Hepatocyte (in vitro differentiated cells): ENCODE data around the gene STMN3. TPM values are rescaled to one million over a fixed set of nuclear protein-coding genes. Genes with fewer than 3 reads are reported as not detected.
"Not testable (repeated sequence)": the region's sequence is repeated elsewhere in the genome, so short reads cannot be mapped to it uniquely, and the experiment has no call there.

Source experiments
- DNase-seq: peaks from one replicate; pipeline ENCODE4 v3.0.0-alpha.2; 2016; ENCODE audit warnings: low spot score
- H2AFZ ChIP-seq: fragments of 200-600 bp; sonication (generic); 2 replicates; pipeline ENCODE4 v1.6.0; 2016; ENCODE audit warnings: antibody characterized with exemption, mild to moderate bottlenecking
- H3K27ac ChIP-seq: fragments of 200-600 bp; sonication (generic); 2 replicates; pipeline ENCODE4 v1.5.1; 2016; ENCODE audit warnings: mild to moderate bottlenecking
- H3K27me3 ChIP-seq: fragments of 200-600 bp; sonication (generic); 2 replicates; pipeline ENCODE4 v1.6.1; 2016
- H3K36me3 ChIP-seq: fragments of 200-600 bp; sonication (generic); replicated peaks from 2 replicates; pipeline ENCODE4 v1.5.1; 2016; ENCODE audit warnings: low read depth; ENCODE audit not compliant: insufficient read depth
- H3K4me1 ChIP-seq: fragments of 200-600 bp; sonication (generic); 2 replicates; pipeline ENCODE4 v1.5.1; 2016; ENCODE audit warnings: mild to moderate bottlenecking, moderate library complexity; ENCODE audit not compliant: insufficient read depth
- H3K4me2 ChIP-seq: fragments of 200-600 bp; sonication (generic); 2 replicates; pipeline ENCODE4 v1.6.0; 2016
- H3K4me3 ChIP-seq: fragments of 200-600 bp; sonication (generic); 2 replicates; pipeline ENCODE4 v1.5.1; 2016; ENCODE audit warnings: mild to moderate bottlenecking
- H3K79me2 ChIP-seq: fragments of 200-600 bp; sonication (generic); 2 replicates; pipeline ENCODE4 v1.6.0; 2017; ENCODE audit warnings: mild to moderate bottlenecking
- H3K9me2 ChIP-seq: fragments of 200-600 bp; sonication (generic); replicated peaks from 2 replicates; pipeline ENCODE4 v1.6.0; 2017; ENCODE audit warnings: mild to moderate bottlenecking; ENCODE audit not compliant: insufficient read depth
- H3K9me3 ChIP-seq: fragments of 200-600 bp; sonication (generic); 2 replicates; pipeline ENCODE4 v1.5.1; 2016; ENCODE audit warnings: low read depth, mild to moderate bottlenecking
- H4K20me1 ChIP-seq: fragments of 200-600 bp; sonication (generic); 2 replicates; pipeline ENCODE4 v1.6.0; 2016; ENCODE audit warnings: mild to moderate bottlenecking; ENCODE audit not compliant: insufficient read depth, poor library complexity, severe bottlenecking
- EZH2 ChIP-seq: fragments of 200-600 bp; sonication (generic); IDR thresholded peaks from 2 replicates; pipeline ENCODE4 v1.6.1; 2016; ENCODE audit warnings: antibody characterized with exemption, mild to moderate bottlenecking, borderline replicate concordance
- EZH2phosphoT487 ChIP-seq: fragments of 200-600 bp; sonication (generic); IDR thresholded peaks from one replicate; pipeline ENCODE4 v1.6.1; 2018; ENCODE audit warnings: antibody characterized with exemption, mild to moderate bottlenecking, low read depth, moderate library complexity; ENCODE audit not compliant: unreplicated experiment, severe bottlenecking
- WGBS: methylation state at CpG from one replicate; pipeline ENCODE4 v1.1.6; 2016; ENCODE audit warnings: low lambda C conversion rate; ENCODE audit errors: missing lambda C conversion rate; 5-methylcytosine and 5-hydroxymethylcytosine counted together
- polyA plus RNA-seq: library from polyadenylated mRNA; unstranded; fragments of >200 nt; fragmentation: Nextera tagmentation; extraction: Ambion mirVana; gene quantifications from 2 replicates; pipeline ENCODE4 v1.2.1, GENCODE V29; 2016
- total RNA-seq: library from RNA; depleted of rRNA; stranded (reverse); fragments of >200 nt; gene quantifications from 2 replicates; pipeline ENCODE4 v1.2.3, GENCODE V29; 2014
- TF ChIP-seq, protein P1 (sequence below): fragments of 200-600 bp; sonication (generic); IDR thresholded peaks from 2 replicates; pipeline ENCODE4 v1.5.1; 2016; ENCODE audit warnings: antibody characterized with exemption, mild to moderate bottlenecking; ENCODE audit not compliant: poor library complexity

Gene STMN3
- total and polyA plus RNA-seq, 2 experiments from 2014 or later: 14.4 to 18.2 TPM

DNA sequence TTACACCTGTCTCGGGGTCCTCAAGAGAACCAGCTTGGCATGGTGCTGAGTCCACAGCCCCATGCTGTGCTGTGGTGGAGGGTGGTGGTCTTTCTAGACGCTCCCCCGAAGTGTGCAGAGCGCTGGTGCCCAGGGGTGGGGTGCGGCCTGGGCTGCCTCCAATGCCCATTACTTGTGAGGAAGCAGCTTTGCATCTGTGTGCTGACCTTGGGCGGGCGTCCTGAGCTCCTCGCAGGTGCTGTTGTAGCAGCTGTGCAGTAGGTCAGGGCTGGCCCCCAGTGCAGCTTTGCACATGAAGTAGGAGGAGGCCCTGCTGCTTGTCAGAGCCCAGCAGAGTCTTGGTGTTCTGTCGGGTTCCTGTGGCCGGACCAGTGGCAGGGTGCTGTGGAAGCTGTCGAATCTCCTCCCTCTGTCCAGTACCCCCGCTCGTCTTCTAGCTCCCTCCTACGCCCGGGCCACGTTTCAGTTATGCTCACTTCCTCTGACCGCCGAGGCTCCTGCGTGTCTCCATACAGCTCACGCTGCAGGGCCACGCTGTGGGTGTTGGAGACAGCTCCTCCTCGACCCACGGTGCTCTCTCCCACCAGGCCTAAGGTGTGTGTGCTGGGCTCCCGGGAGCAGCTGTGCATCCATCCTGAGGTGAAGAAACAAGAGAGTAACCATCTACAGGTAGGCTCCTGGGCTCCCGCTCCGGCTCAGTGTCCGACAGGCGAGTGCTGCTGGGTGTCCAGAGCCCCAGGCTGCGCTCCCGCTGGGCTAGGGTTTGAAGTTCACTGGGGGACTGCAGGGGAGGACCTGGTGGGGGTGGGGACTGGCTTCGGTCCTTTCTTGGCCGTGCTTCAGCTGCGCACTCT, 9.0 kb upstream of the STMN3 start:
- Histone ChIP-seq H3K27ac (no peak overlapping the region), H3K9me2 (no peaks in the 10 kb centered on the region), H3K79me2 (peaks cover 10% of the 10 kb centered on the region), H3K4me1 (peaks cover 7% of the 10 kb centered on the region), H2AFZ (no peak overlapping the region), H3K36me3 (no peaks in the 10 kb centered on the region), H3K4me2 (no peak overlapping the region), H3K27me3 (no peaks in the 10 kb centered on the region), H3K4me3 (no peak overlapping the region), H3K9me3 (no peaks in the 10 kb centered on the region), H4K20me1 (no peaks in the 10 kb centered on the region)
- no peak for DNase-seq
- 94% methylated on average over 33 of the region's 33 CpGs for WGBS
- TF ChIP-seq, protein P1, sequence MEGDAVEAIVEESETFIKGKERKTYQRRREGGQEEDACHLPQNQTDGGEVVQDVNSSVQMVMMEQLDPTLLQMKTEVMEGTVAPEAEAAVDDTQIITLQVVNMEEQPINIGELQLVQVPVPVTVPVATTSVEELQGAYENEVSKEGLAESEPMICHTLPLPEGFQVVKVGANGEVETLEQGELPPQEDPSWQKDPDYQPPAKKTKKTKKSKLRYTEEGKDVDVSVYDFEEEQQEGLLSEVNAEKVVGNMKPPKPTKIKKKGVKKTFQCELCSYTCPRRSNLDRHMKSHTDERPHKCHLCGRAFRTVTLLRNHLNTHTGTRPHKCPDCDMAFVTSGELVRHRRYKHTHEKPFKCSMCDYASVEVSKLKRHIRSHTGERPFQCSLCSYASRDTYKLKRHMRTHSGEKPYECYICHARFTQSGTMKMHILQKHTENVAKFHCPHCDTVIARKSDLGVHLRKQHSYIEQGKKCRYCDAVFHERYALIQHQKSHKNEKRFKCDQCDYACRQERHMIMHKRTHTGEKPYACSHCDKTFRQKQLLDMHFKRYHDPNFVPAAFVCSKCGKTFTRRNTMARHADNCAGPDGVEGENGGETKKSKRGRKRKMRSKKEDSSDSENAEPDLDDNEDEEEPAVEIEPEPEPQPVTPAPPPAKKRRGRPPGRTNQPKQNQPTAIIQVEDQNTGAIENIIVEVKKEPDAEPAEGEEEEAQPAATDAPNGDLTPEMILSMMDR: no peak
- no peak for TF ChIP-seq EZH2
- TF ChIP-seq EZH2phosphoT487: no peak

GRCh38 chr20:63661108-63661507, 7.9 kb upstream of the STMN3 start:
- WGBS: 99% methylated on average over 22 of the region's 22 CpGs
- Histone ChIP-seq H4K20me1 (no peaks in the 10 kb centered on the region), H3K4me2 (no peak overlapping the region), H3K27ac (no peak overlapping the region), H3K9me2 (no peaks in the 10 kb centered on the region), H3K4me3 (no peak overlapping the region), H3K36me3 (no peaks in the 10 kb centered on the region), H3K79me2 (peaks cover 10% of the 10 kb centered on the region), H3K4me1 (peaks cover 7% of the 10 kb centered on the region), H3K27me3 (no peaks in the 10 kb centered on the region), H3K9me3 (no peaks in the 10 kb centered on the region), H2AFZ (no peak overlapping the region)
- TF ChIP-seq EZH2 (no peak), EZH2phosphoT487 (no peak)
- TF ChIP-seq, protein P1: no peak
- DNase-seq: no peak

GRCh38 chr20:63660622-63661021, 7.4 kb upstream of the STMN3 start:
- no peaks in the 10 kb centered on the region for H3K9me3 ChIP-seq
- no peak overlapping the region for H3K4me2 ChIP-seq
- peaks cover 10% of the 10 kb centered on the region for H3K79me2 ChIP-seq
- H3K4me1 ChIP-seq: peaks cover 7% of the 10 kb centered on the region
- no peaks in the 10 kb centered on the region for H3K27me3 ChIP-seq
- no peak overlapping the region for H3K27ac ChIP-seq
- no peak for DNase-seq
- H3K9me2 ChIP-seq: no peaks in the 10 kb centered on the region
- TF ChIP-seq EZH2: no peak
- TF ChIP-seq, protein P1: no peak
- no peak for TF ChIP-seq EZH2phosphoT487
- no peaks in the 10 kb centered on the region for H4K20me1 ChIP-seq
- no peaks in the 10 kb centered on the region for H3K36me3 ChIP-seq
- no peak overlapping the region for H2AFZ ChIP-seq
- H3K4me3 ChIP-seq: no peak overlapping the region
- WGBS: 88% methylated on average over 8 of the region's 8 CpGs

DNA sequence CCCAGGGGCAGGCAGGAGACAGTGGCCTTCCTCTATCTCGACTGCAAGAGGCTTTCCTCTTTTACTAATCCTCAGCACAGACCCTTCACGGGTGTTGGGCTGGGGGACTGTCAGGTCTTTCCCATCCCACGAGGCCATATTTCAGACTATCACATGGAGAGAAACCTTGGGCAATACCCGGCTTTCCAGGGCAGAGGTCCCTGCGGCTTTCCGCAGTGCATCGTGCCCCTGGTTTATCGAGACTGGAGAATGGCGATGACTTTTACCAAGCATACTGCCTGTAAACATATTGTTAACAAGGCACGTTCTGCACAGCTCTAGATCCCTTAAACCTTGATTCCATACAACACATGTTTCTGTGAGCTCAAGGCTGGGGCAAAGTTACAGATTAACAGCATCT, 7.0 kb upstream of the STMN3 start:
- not testable (repeated sequence) for H3K9me2 ChIP-seq, H2AFZ ChIP-seq, H3K36me3 ChIP-seq, H3K79me2 ChIP-seq, H3K27me3 ChIP-seq, H4K20me1 ChIP-seq, H3K4me1 ChIP-seq, H3K4me2 ChIP-seq, DNase-seq, H3K27ac ChIP-seq, H3K9me3 ChIP-seq, H3K4me3 ChIP-seq
- WGBS: 78% methylated on average over 10 of the region's 10 CpGs
